Measurements from ENCODE around the gene NT5C2.
"Not testable (repeated sequence)": the region's sequence is repeated elsewhere in the genome, so short reads cannot be mapped to it uniquely, and the experiment has no call there.

GRCh38 chr10:103143641-103144040 lies 49.4 kb downstream of the NT5C2 start:
- not testable (repeated sequence) for TF ChIP-seq CTCF, POLR2A, POLR2AphosphoS5 (IDR thresholded peaks at IDR 0.05)
